ENCODE results near the gene NUDT15. TPM values are rescaled to one million over a fixed set of nuclear protein-coding genes. Genes with fewer than 3 reads are reported as not detected.
"Not testable (repeated sequence)": the region's sequence is repeated elsewhere in the genome, so short reads cannot be mapped to it uniquely, and the experiment has no call there.

The NUDT15 gene
- total RNA-seq, 2 experiments from 2014 or later, result 14.4 to 16.2 TPM

GRCh38 chr13:48050550-48050949 lies 13.0 kb downstream of the NUDT15 start:
- intact Hi-C loops (cut with DNase I, micrococcal nuclease), result no loop called here
- Mint-ChIP-seq H3K27me3 (no peaks in the 10 kb centered on the region), H3K4me3 (no peak overlapping the region), H3K36me3 (ENCODE audit: low read depth) (peaks cover 81% of the 10 kb centered on the region), H3K9me3 (no peaks in the 10 kb centered on the region), H3K27ac (no peak overlapping the region), H3K4me1 (ENCODE audit: low read depth) (no peaks in the 10 kb centered on the region)
- ChIA-PET CTCF (interaction anchor here (4.7 kb wide), 1 partner anchor 13 kb away, joined by 31 read pairs; the partner anchor contains the start of gene NUDT15), POLR2A (interaction anchor here (0.5 kb wide), 1 partner anchor 23 kb away, joined by 3 read pairs; no protein-coding TSS in a partner anchor)
- Histone ChIP-seq H3K9me3 (ENCODE audit: control insufficient read depth in 1 of 2, insufficient read depth in 1 of 2, low read length in 2 of 2) (no peaks in the 10 kb centered on the region), H3K4me1 (ENCODE audit: insufficient read depth, low read length) (no peaks in the 10 kb centered on the region), H3K27me3 (ENCODE audit: control insufficient read depth in 1 of 2, insufficient read depth in 2 of 2, low read length in 2 of 2) (no peaks in the 10 kb centered on the region), H3K4me3 (ENCODE audit: low read length) (no peak overlapping the region), H3K36me3 (ENCODE audit: insufficient read depth, low read length) (peaks cover 41% of the 10 kb centered on the region), H3K27ac (ENCODE audit: low read depth in 1 of 2, low read length in 2 of 2) (no peak overlapping the region)
- DNase-seq (no peak), ATAC-seq (ENCODE audit: poor library complexity) (no peak)
- no peak for TF ChIP-seq CTCF (IDR thresholded peaks at IDR 0.05)

GRCh38 chr13:48054601-48055000 lies 17.1 kb downstream of the NUDT15 start:
- H3K36me3 Mint-ChIP-seq (ENCODE audit: low read depth), result peaks cover 76% of the 10 kb centered on the region
- no peak for TF ChIP-seq CTCF (IDR thresholded peaks at IDR 0.05)
- H3K4me3 Mint-ChIP-seq, result no peak overlapping the region
- Histone ChIP-seq H3K4me1 (ENCODE audit: insufficient read depth, low read length) (no peaks in the 10 kb centered on the region), H3K36me3 (ENCODE audit: insufficient read depth, low read length) (peaks cover 26% of the 10 kb centered on the region), H3K9me3 (ENCODE audit: control insufficient read depth in 1 of 2, insufficient read depth in 1 of 2, low read length in 2 of 2) (no peaks in the 10 kb centered on the region), H3K27ac (ENCODE audit: low read depth in 1 of 2, low read length in 2 of 2) (no peak overlapping the region), H3K4me3 (ENCODE audit: low read length) (no peak overlapping the region), H3K27me3 (ENCODE audit: control insufficient read depth in 1 of 2, insufficient read depth in 2 of 2, low read length in 2 of 2) (no peaks in the 10 kb centered on the region)
- H3K9me3 Mint-ChIP-seq, result no peaks in the 10 kb centered on the region
- H3K4me1 Mint-ChIP-seq (ENCODE audit: low read depth), result no peaks in the 10 kb centered on the region
- no peaks in the 10 kb centered on the region for H3K27me3 Mint-ChIP-seq
- intact Hi-C loops (cut with DNase I, micrococcal nuclease), result no loop called here
- DNase-seq, result no peak
- H3K27ac Mint-ChIP-seq, result no peak overlapping the region
- CTCF ChIA-PET, result no interaction called here
- ATAC-seq (ENCODE audit: poor library complexity), result no peak
- POLR2A ChIA-PET, result no interaction called here

- POLR2A ChIA-PET, result no interaction called here
- ATAC-seq (ENCODE audit: poor library complexity), result no peak
- CTCF ChIA-PET, result no interaction called here
Measured at GRCh38 chr13:48055712-48056111, 18.2 kb downstream of the NUDT15 start.

GRCh38 chr13:48058536-48058935 lies 21.0 kb downstream of the NUDT15 start:
- H3K27me3 ChIP-seq (ENCODE audit: control insufficient read depth in 1 of 2, insufficient read depth in 2 of 2, low read length in 2 of 2); ATAC-seq (ENCODE audit: poor library complexity); H3K9me3 Mint-ChIP-seq; H3K9me3 ChIP-seq (ENCODE audit: control insufficient read depth in 1 of 2, insufficient read depth in 1 of 2, low read length in 2 of 2); H3K36me3 ChIP-seq (ENCODE audit: insufficient read depth, low read length); DNase-seq; H3K27ac Mint-ChIP-seq; CTCF ChIA-PET; intact Hi-C loops (cut with DNase I, micrococcal nuclease); H3K4me1 ChIP-seq (ENCODE audit: insufficient read depth, low read length); POLR2A ChIA-PET; H3K27me3 Mint-ChIP-seq; H3K4me1 Mint-ChIP-seq (ENCODE audit: low read depth); H3K27ac ChIP-seq (ENCODE audit: low read depth in 1 of 2, low read length in 2 of 2); H3K4me3 Mint-ChIP-seq; H3K4me3 ChIP-seq (ENCODE audit: low read length): not testable (repeated sequence)
- peaks cover 57% of the 10 kb centered on the region for H3K36me3 Mint-ChIP-seq (ENCODE audit: low read depth)

More at GRCh38 chr13:48055712-48056111, 18.2 kb downstream of the NUDT15 start:
- intact Hi-C loops (cut with DNase I, micrococcal nuclease), result no loop called here
- no peak overlapping the region for H3K27ac ChIP-seq (ENCODE audit: low read depth in 1 of 2, low read length in 2 of 2)
- H3K27me3 Mint-ChIP-seq, result no peaks in the 10 kb centered on the region
- H3K4me3 Mint-ChIP-seq, result no peak overlapping the region
- no peak overlapping the region for H3K4me3 ChIP-seq (ENCODE audit: low read length)
- DNase-seq, result no peak
- H3K36me3 ChIP-seq (ENCODE audit: insufficient read depth, low read length), result peaks cover 20% of the 10 kb centered on the region
- H3K9me3 Mint-ChIP-seq, result no peaks in the 10 kb centered on the region
- H3K27ac Mint-ChIP-seq, result no peak overlapping the region
- TF ChIP-seq CTCF (IDR thresholded peaks at IDR 0.05), result no peak
- no peaks in the 10 kb centered on the region for H3K4me1 Mint-ChIP-seq (ENCODE audit: low read depth)
- peaks cover 81% of the 10 kb centered on the region for H3K36me3 Mint-ChIP-seq (ENCODE audit: low read depth)
- H3K9me3 ChIP-seq (ENCODE audit: control insufficient read depth in 1 of 2, insufficient read depth in 1 of 2, low read length in 2 of 2), result no peaks in the 10 kb centered on the region
- H3K4me1 ChIP-seq (ENCODE audit: insufficient read depth, low read length), result no peaks in the 10 kb centered on the region
- H3K27me3 ChIP-seq (ENCODE audit: control insufficient read depth in 1 of 2, insufficient read depth in 2 of 2, low read length in 2 of 2), result no peaks in the 10 kb centered on the region

- H3K4me1 Mint-ChIP-seq (ENCODE audit: low read depth); H3K4me3 ChIP-seq (ENCODE audit: low read length); DNase-seq; intact Hi-C loops (cut with DNase I, micrococcal nuclease); H3K27me3 ChIP-seq (ENCODE audit: control insufficient read depth in 1 of 2, insufficient read depth in 2 of 2, low read length in 2 of 2); H3K4me1 ChIP-seq (ENCODE audit: insufficient read depth, low read length); H3K4me3 Mint-ChIP-seq; POLR2A ChIA-PET; H3K9me3 ChIP-seq (ENCODE audit: control insufficient read depth in 1 of 2, insufficient read depth in 1 of 2, low read length in 2 of 2); H3K9me3 Mint-ChIP-seq; ATAC-seq (ENCODE audit: poor library complexity); CTCF ChIA-PET; H3K27ac Mint-ChIP-seq; H3K27ac ChIP-seq (ENCODE audit: low read depth in 1 of 2, low read length in 2 of 2); H3K27me3 Mint-ChIP-seq; H3K36me3 ChIP-seq (ENCODE audit: insufficient read depth, low read length): not testable (repeated sequence)
- H3K36me3 Mint-ChIP-seq (ENCODE audit: low read depth), result peaks cover 54% of the 10 kb centered on the region
Measured at GRCh38 chr13:48059951-48060350, 22.4 kb downstream of the NUDT15 start.

Data from CD4-positive, alpha-beta T cell (primary cell).